DOHH2 (cell line): ENCODE measurements around the gene PAPPA.

Experiments used
- CTCF ChIP-seq: fragments of 200-600 bp; sonication (generic); IDR thresholded peaks from one replicate; pipeline ENCODE4 v1.5.1; 2014; ENCODE audit warnings: antibody characterized with exemption, mild to moderate bottlenecking, low read depth, low read length; ENCODE audit not compliant: poor library complexity, severe bottlenecking
- EZH2phosphoT487 ChIP-seq: fragments of 200-600 bp; sonication (generic); IDR thresholded peaks from 2 replicates; pipeline ENCODE4 v1.6.1; 2017; ENCODE audit warnings: borderline replicate concordance, mild to moderate bottlenecking, antibody characterized with exemption, low read length, moderate library complexity, mixed read lengths

GRCh38 chr9:116196806-116197205 is 43.2 kb downstream of the PAPPA start:
- TF ChIP-seq CTCF (no peak), EZH2phosphoT487 (no peak)
